Endothelial cell of umbilical vein (primary cell): ENCODE measurements around the gene CCDC197. TPM values are rescaled to one million over a fixed set of nuclear protein-coding genes. Genes with fewer than 3 reads are reported as not detected.

ENCODE experiments used
- BruUV-seq: library from RNA; stranded (reverse); fragments of 400-500 nt; replicated peaks from 2 replicates; lab custom pipeline; 2021; lab: Mats Ljungman, UMichigan
- CTCF ChIA-PET: fragments of 300-600, 350-600 bp; sonication (Branson Sonifier 250); formaldehyde crosslinking; loops from one replicate; lab custom pipeline; 2021; ENCODE audit warnings: antibody characterized with exemption, inconsistent platforms; lab: Charles Lee
- POLR2A ChIA-PET: fragments of 300-600, 350-600 bp; sonication (Branson Sonifier 250); formaldehyde crosslinking; loops from one replicate; lab custom pipeline; 2021; ENCODE audit warnings: antibody characterized with exemption, inconsistent platforms; lab: Charles Lee
- DNase-seq: peaks from one replicate; pipeline ENCODE4 v3.0.0-alpha.2; 2011; ENCODE audit warnings: low read depth, low spot score
- FAIRE-seq: peaks from 2 replicates; lab custom pipeline; 2011; peaks lifted over from hg19 to GRCh38; lab: Jason Lieb, UNC
- H2AFZ ChIP-seq: 2 replicates; pipeline ENCODE4 v1.6.0; 2012; ENCODE audit warnings: low read depth, low read length, control low read depth, inconsistent platforms
- H3K27ac ChIP-seq: 2 replicates; pipeline ENCODE4 v1.5.1; 2011; ENCODE audit warnings: low read depth, mild to moderate bottlenecking, control low read depth, low read length, moderate library complexity; ENCODE audit not compliant: insufficient read depth
- H3K27me3 ChIP-seq, 2 experiments: 2 replicates each; pipeline versions ENCODE4 v1.6.0 to v1.6.1; 2011; ENCODE audit warnings: low read length in 2 of 2, mixed read lengths in 1 of 2; ENCODE audit not compliant: control insufficient read depth in 2 of 2, insufficient read depth in 2 of 2
- H3K36me3 ChIP-seq, 2 experiments: 2 replicates in 1 of 2; 3 replicates in 1 of 2; pipeline ENCODE4 v1.5.1; 2011; ENCODE audit warnings: low read length in 2 of 2, mild to moderate bottlenecking in 1 of 2, moderate library complexity in 1 of 2; ENCODE audit not compliant: control insufficient read depth in 2 of 2, insufficient read depth in 2 of 2; ENCODE audit errors: extremely low read depth in 1 of 2
- H3K4me1 ChIP-seq: 3 replicates; pipeline ENCODE4 v1.5.1; 2011; ENCODE audit warnings: mild to moderate bottlenecking, low read length; ENCODE audit not compliant: control insufficient read depth, insufficient read depth; ENCODE audit errors: extremely low read depth
- H3K4me2 ChIP-seq: 2 replicates; pipeline ENCODE4 v1.6.1; 2011; ENCODE audit warnings: low read length, control low read depth, mixed read lengths; ENCODE audit not compliant: insufficient read depth
- H3K4me3 ChIP-seq, 3 experiments: fragments of 200-600 bp in 1 of 3; sonication (generic), shearing (Covaris generic) in 1 of 3; replicated peaks in 1 of 3; 2 replicates each; pipeline ENCODE4 v1.5.1; 2011 to 2016; ENCODE audit warnings: control low read depth in 3 of 3, low read length in 3 of 3, mild to moderate bottlenecking in 2 of 3, inconsistent platforms in 1 of 3, low read depth in 1 of 3, moderate library complexity in 1 of 3; ENCODE audit not compliant: insufficient read depth in 1 of 3
- H3K79me2 ChIP-seq: 2 replicates; pipeline ENCODE4 v1.6.0; 2012; ENCODE audit warnings: low read length, inconsistent platforms; ENCODE audit not compliant: control insufficient read depth, insufficient read depth
- H3K9ac ChIP-seq: replicated peaks from 2 replicates; pipeline ENCODE3; 2011; ENCODE audit warnings: low read length, control low read depth; ENCODE audit not compliant: insufficient read depth; ENCODE audit errors: extremely low read depth
- H3K9me1 ChIP-seq: replicated peaks from 3 replicates; pipeline ENCODE4 v1.6.0; 2011; ENCODE audit warnings: mild to moderate bottlenecking, low read length; ENCODE audit not compliant: control insufficient read depth, insufficient read depth; ENCODE audit errors: extremely low read depth
- H3K9me3 ChIP-seq: replicated peaks from 2 replicates; pipeline ENCODE4 v1.5.1; 2012; ENCODE audit warnings: low read length, inconsistent platforms; ENCODE audit not compliant: control insufficient read depth, insufficient read depth
- H4K20me1 ChIP-seq: replicated peaks from 2 replicates; pipeline ENCODE3; 2011; ENCODE audit warnings: mild to moderate bottlenecking, low read length; ENCODE audit not compliant: control insufficient read depth, insufficient read depth; ENCODE audit errors: extremely low read depth
- EZH2 ChIP-seq: IDR thresholded peaks from 2 replicates; pipeline ENCODE4 v1.6.1; 2012; ENCODE audit warnings: borderline replicate concordance, low read depth, mild to moderate bottlenecking, moderate library complexity, low read length, inconsistent platforms; ENCODE audit not compliant: severe bottlenecking
- FOS ChIP-seq: IDR thresholded peaks from 2 replicates; pipeline ENCODE4 v1.6.1; 2011; ENCODE audit warnings: mild to moderate bottlenecking, low read length, moderate library complexity, borderline replicate concordance; ENCODE audit not compliant: insufficient read depth
- GATA2 ChIP-seq: IDR thresholded peaks from 2 replicates; pipeline ENCODE4 v1.7.0; 2011; ENCODE audit warnings: low read depth, mild to moderate bottlenecking, moderate library complexity, mixed read lengths, low read length; ENCODE audit not compliant: insufficient read length, insufficient read depth
- JUN ChIP-seq: IDR thresholded peaks from 2 replicates; pipeline ENCODE4 v1.6.1; 2011; ENCODE audit warnings: borderline replicate concordance, low read depth; ENCODE audit not compliant: insufficient read length, insufficient read depth
- MYC ChIP-seq: IDR thresholded peaks from one replicate; pipeline ENCODE4 v1.6.1; 2011; ENCODE audit warnings: mild to moderate bottlenecking, low read depth, low read length
- POLR2A ChIP-seq: IDR thresholded peaks from 2 replicates; pipeline ENCODE4 v1.6.1; 2012; ENCODE audit warnings: low read depth, mild to moderate bottlenecking, control low read depth, low read length
- POLR2AphosphoS5 ChIP-seq: IDR thresholded peaks from 2 replicates; pipeline ENCODE4 v1.6.1; 2012; ENCODE audit warnings: low read depth, mild to moderate bottlenecking, control low read depth, low read length, moderate library complexity; ENCODE audit not compliant: insufficient read depth
- dilution Hi-C: fragments of 300-500 bp; cut with MboI; formaldehyde crosslinking; loops from one replicate; pipeline ENCODE4 v1.15.0; 2019; ENCODE audit warnings: low sequenced_read_pairs; ENCODE audit not compliant: extremely low pct_ligation_motif_present
- intact Hi-C: fragments of 100-400 bp; cut with micrococcal nuclease; formaldehyde crosslinking; loops from one replicate; pipeline ENCODE4 v1.10.0; 2022
- polyA plus RNA-seq, 4 experiments: library from polyadenylated mRNA; depleted of rRNA in 3 of 4; stranded (reverse) in 3 of 4; unstranded in 1 of 4; fragments of >200 nt; gene quantifications; 2 replicates each; pipeline versions ENCODE4 v1.2.1 to v1.2.3, GENCODE V29; 2011 to 2012; ENCODE audit warnings: missing spikeins in 1 of 4
- total RNA-seq: library from RNA; stranded (reverse); gene quantifications from 2 replicates; pipeline ENCODE4 v1.2.3, GENCODE V29; 2021
- TF ChIP-seq, protein P1 (sequence below): IDR thresholded peaks from 2 replicates; pipeline ENCODE4 v1.6.1; 2011; ENCODE audit not compliant: insufficient read depth, insufficient read length
- TF ChIP-seq, protein P2 (sequence below), 2 donors: IDR thresholded peaks; 1 replicate in 1 of 2; 2 replicates in 1 of 2; pipeline ENCODE4 v1.5.1; 2011; ENCODE audit warnings: low read length in 2 of 2, mild to moderate bottlenecking in 2 of 2, moderate library complexity in 2 of 2, control low read depth in 1 of 2, inconsistent platforms in 1 of 2, low read depth in 1 of 2; ENCODE audit not compliant: insufficient read depth in 1 of 2; ENCODE audit errors: extremely low read depth in 1 of 2

The CCDC197 gene
- total and polyA plus RNA-seq, 2 donors (not counting 3 experiments of a cell fraction or from before 2014, with no cell fraction given), result not detected

DNA sequence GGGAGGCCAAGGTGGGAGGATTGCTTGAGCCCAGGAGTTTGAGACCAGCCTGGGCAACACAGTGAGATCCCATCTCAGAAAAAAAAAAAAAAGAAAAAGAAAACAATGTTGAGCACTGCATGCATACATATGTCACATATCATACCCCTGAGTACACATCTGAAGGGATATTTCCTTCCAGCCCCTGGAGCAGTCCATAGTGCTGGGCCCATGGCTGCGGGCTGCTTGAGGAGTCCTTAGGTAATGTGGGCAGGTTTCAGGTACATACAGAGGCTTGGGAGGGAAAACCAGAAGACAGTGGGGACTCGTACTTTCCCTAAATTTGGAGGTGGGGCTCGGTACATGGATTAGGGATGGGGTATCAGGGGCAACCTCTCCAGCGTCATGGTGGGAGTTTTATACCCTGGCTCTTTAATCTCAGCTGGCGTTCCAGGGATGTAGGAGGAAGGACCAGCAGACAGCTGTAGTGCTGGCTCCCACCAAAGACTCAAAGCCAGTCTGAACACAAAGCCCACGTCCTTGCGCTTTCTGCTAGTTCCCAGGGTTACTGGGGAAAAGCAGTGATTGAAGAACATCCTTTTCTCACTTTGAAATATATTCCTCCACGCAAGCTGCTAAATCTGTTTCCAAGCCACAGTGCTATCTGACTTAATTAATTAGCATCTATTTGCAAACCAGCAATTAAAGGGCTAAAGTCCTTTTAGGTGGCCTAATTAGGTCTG, 34.2 kb downstream of the CCDC197 start:
- no peak overlapping the region for H3K4me2 ChIP-seq
- H3K4me3 ChIP-seq, result no peak overlapping the region
- H4K20me1 ChIP-seq, result no peaks in the 10 kb centered on the region
- no peaks in the 10 kb centered on the region for H3K36me3 ChIP-seq
- no peaks in the 10 kb centered on the region for H3K27me3 ChIP-seq
- ChIA-PET CTCF (interaction anchor here (1.3 to 10.5 kb wide), 2 partner anchors 101 to 106 kb away, joined by 5 to 347 read pairs; no protein-coding TSS in a partner anchor), POLR2A (no interaction called here)
- no peak for FAIRE-seq
- no peak overlapping the region for H2AFZ ChIP-seq
- no peak overlapping the region for H3K9ac ChIP-seq
- H3K4me1 ChIP-seq, result peaks cover 10% of the 10 kb centered on the region
- no peaks in the 10 kb centered on the region for H3K79me2 ChIP-seq
- H3K9me1 ChIP-seq, result no peaks in the 10 kb centered on the region
- dilution Hi-C loops (no loop called here), intact Hi-C loops (no loop called here)
- no peak overlapping the region for H3K27ac ChIP-seq
- no peaks in the 10 kb centered on the region for H3K9me3 ChIP-seq
- no TSS peak for BruUV-seq
- DNase-seq, result no peak
- TF ChIP-seq MYC (no peak), POLR2AphosphoS5 (no peak), GATA2 (no peak), POLR2A (no peak), JUN (no peak)

DNA sequence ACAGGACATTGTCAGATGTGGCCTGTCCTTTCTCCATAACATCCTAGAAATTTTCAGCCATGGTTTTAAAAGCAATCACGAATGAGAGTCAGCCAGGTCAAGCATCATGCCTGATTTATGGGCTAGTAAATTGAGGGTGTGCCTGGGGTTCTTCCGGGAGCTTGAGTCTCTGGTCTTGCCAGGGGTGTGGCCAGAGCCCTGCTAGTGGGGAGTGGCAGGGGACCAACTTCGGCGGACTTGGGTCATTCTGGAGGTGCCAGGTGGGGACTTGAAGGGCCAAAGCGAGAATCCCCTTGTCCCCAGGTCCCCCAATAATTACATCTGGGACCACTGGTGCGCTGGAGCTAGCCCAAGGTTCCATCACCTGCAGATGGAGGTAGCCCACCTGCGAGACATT, 34.8 kb downstream of the CCDC197 start:
- Histone ChIP-seq H3K9me3 (no peaks in the 10 kb centered on the region), H2AFZ (no peak overlapping the region), H3K79me2 (no peaks in the 10 kb centered on the region), H3K9me1 (no peaks in the 10 kb centered on the region), H3K36me3 (no peaks in the 10 kb centered on the region), H3K4me1 (peaks cover 10% of the 10 kb centered on the region), H3K4me3 (no peak overlapping the region), H3K4me2 (no peak overlapping the region), H3K27me3 (no peaks in the 10 kb centered on the region), H4K20me1 (no peaks in the 10 kb centered on the region), H3K27ac (no peak overlapping the region), H3K9ac (no peak overlapping the region)
- dilution Hi-C loops, result no loop called here
- ChIA-PET CTCF (interaction anchor here (1.3 to 10.5 kb wide), 3 partner anchors 100 to 109 kb away, joined by 5 to 347 read pairs (median 7); no protein-coding TSS in a partner anchor), POLR2A (no interaction called here)
- BruUV-seq, result no TSS peak
- FAIRE-seq (no peak), DNase-seq (no peak)
- no peak for TF ChIP-seq GATA2
- no peak for TF ChIP-seq EZH2
- TF ChIP-seq FOS, result no peak
- no peak for TF ChIP-seq POLR2AphosphoS5
- TF ChIP-seq, protein P1, sequence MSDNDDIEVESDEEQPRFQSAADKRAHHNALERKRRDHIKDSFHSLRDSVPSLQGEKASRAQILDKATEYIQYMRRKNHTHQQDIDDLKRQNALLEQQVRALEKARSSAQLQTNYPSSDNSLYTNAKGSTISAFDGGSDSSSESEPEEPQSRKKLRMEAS, result no peak
- no peak for TF ChIP-seq JUN
- TF ChIP-seq MYC, result no peak
- no peak for TF ChIP-seq POLR2A
- TF ChIP-seq, protein P2, sequence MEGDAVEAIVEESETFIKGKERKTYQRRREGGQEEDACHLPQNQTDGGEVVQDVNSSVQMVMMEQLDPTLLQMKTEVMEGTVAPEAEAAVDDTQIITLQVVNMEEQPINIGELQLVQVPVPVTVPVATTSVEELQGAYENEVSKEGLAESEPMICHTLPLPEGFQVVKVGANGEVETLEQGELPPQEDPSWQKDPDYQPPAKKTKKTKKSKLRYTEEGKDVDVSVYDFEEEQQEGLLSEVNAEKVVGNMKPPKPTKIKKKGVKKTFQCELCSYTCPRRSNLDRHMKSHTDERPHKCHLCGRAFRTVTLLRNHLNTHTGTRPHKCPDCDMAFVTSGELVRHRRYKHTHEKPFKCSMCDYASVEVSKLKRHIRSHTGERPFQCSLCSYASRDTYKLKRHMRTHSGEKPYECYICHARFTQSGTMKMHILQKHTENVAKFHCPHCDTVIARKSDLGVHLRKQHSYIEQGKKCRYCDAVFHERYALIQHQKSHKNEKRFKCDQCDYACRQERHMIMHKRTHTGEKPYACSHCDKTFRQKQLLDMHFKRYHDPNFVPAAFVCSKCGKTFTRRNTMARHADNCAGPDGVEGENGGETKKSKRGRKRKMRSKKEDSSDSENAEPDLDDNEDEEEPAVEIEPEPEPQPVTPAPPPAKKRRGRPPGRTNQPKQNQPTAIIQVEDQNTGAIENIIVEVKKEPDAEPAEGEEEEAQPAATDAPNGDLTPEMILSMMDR (IDR thresholded peaks at IDR 0.05; ENCODE audit: extremely low read depth in 1 of 2, insufficient read depth in 1 of 2, low read depth in 1 of 2, low read length in 2 of 2), result no peak
- intact Hi-C loops, result no loop called here
